ENCODE results near the gene SHTN1. TPM values are rescaled to one million over a fixed set of nuclear protein-coding genes. Genes with fewer than 3 reads are reported as not detected.

The SHTN1 gene
- total and polyA plus RNA-seq, 7 donors, result 0.17 to 3.2 (median 0.78) TPM

- intact Hi-C loops (cut with DNase I), result no loop called here
- H3K4me3 ChIP-seq, result no peak overlapping the region
- no peaks in the 10 kb centered on the region for H3K9me3 ChIP-seq
- ATAC-seq (no peak), DNase-seq (no peak)
- no peaks in the 10 kb centered on the region for H3K4me1 ChIP-seq
- TF ChIP-seq CTCF (IDR thresholded peaks at IDR 0.05), result no peak
- no peak overlapping the region for H3K27ac ChIP-seq
- H3K36me3 ChIP-seq (ENCODE audit: insufficient read depth in 1 of 2, low read depth in 1 of 2), result no peaks in the 10 kb centered on the region
- WGBS, 3 donors, result 93 to 94% (median 94%) methylated on average over 2 of the region's 2 CpGs
- H3K27me3 ChIP-seq (ENCODE audit: insufficient read depth in 3 of 3, low read length in 2 of 3), result no peaks in the 10 kb centered on the region
These were observed 8.0 kb downstream of the SHTN1 start for GRCh38 chr10:116997015-116997414.

GRCh38 chr10:116995648-116996047 lies 9.3 kb downstream of the SHTN1 start:
- intact Hi-C loops (cut with DNase I), result no loop called here
- no peak for TF ChIP-seq CTCF (IDR thresholded peaks at IDR 0.05)
- Histone ChIP-seq H3K4me3 (no peak overlapping the region), H3K27me3 (ENCODE audit: insufficient read depth in 3 of 3, low read length in 2 of 3) (no peaks in the 10 kb centered on the region), H3K4me1 (no peaks in the 10 kb centered on the region), H3K9me3 (no peaks in the 10 kb centered on the region), H3K36me3 (ENCODE audit: insufficient read depth in 1 of 2, low read depth in 1 of 2) (no peaks in the 10 kb centered on the region), H3K27ac (no peak overlapping the region)
- DNase-seq (no peak), ATAC-seq (no peak)
- WGBS, 3 donors, result 88 to 91% (median 90%) methylated on average over 3 of the region's 3 CpGs

- ATAC-seq (no peak), DNase-seq (no peak)
- Histone ChIP-seq H3K4me1 (no peaks in the 10 kb centered on the region), H3K36me3 (ENCODE audit: insufficient read depth in 1 of 2, low read depth in 1 of 2) (no peaks in the 10 kb centered on the region), H3K4me3 (no peak overlapping the region), H3K27ac (no peak overlapping the region), H3K27me3 (ENCODE audit: insufficient read depth in 3 of 3, low read length in 2 of 3) (no peaks in the 10 kb centered on the region), H3K9me3 (no peaks in the 10 kb centered on the region)
- no peak for TF ChIP-seq CTCF (IDR thresholded peaks at IDR 0.05)
- 92 to 99% (median 95%) methylated on average over 1 of the region's 1 CpG for WGBS, 3 donors
- intact Hi-C loops (cut with DNase I), result no loop called here
These were observed 10.7 kb downstream of the SHTN1 start for GRCh38 chr10:116994113-116994890.

- no peaks in the 10 kb centered on the region for H3K4me1 ChIP-seq
- no peak for ATAC-seq
- no peaks in the 10 kb centered on the region for H3K9me3 ChIP-seq
- H3K27ac ChIP-seq, result no peak overlapping the region
- DNase-seq, result no peak
- intact Hi-C loops (cut with DNase I), result no loop called here
- 95 to 98% (median 95%) methylated on average over 2 of the region's 2 CpGs for WGBS, 3 donors
- H3K27me3 ChIP-seq (ENCODE audit: insufficient read depth in 3 of 3, low read length in 2 of 3), result no peaks in the 10 kb centered on the region
- TF ChIP-seq CTCF (IDR thresholded peaks at IDR 0.05), result no peak
- H3K36me3 ChIP-seq (ENCODE audit: insufficient read depth in 1 of 2, low read depth in 1 of 2), result no peaks in the 10 kb centered on the region
- H3K4me3 ChIP-seq, result no peak overlapping the region
These were observed 11.4 kb downstream of the SHTN1 start for GRCh38 chr10:116993610-116994009.

GRCh38 chr10:116992183-116992582 lies 12.8 kb downstream of the SHTN1 start:
- Histone ChIP-seq H3K27me3 (ENCODE audit: insufficient read depth in 3 of 3, low read length in 2 of 3) (no peaks in the 10 kb centered on the region), H3K27ac (no peak overlapping the region), H3K36me3 (ENCODE audit: insufficient read depth in 1 of 2, low read depth in 1 of 2) (no peaks in the 10 kb centered on the region), H3K9me3 (no peaks in the 10 kb centered on the region), H3K4me1 (no peaks in the 10 kb centered on the region), H3K4me3 (no peak overlapping the region)
- no peak for TF ChIP-seq CTCF (IDR thresholded peaks at IDR 0.05)
- ATAC-seq (no peak), DNase-seq (no peak)
- intact Hi-C loops (cut with DNase I), result no loop called here
- 57 to 63% (median 57%) methylated on average over 1 of the region's 1 CpG for WGBS, 3 donors
